SK-N-MC (cell line): ENCODE results near the gene PSEN1.
A peak's percentile ranks its signal among the peaks of the same experiment; 100 is the strongest.
"Not testable (repeated sequence)": the region's sequence is repeated elsewhere in the genome, so short reads cannot be mapped to it uniquely, and the experiment has no call there.

ENCODE experiments used
- DNase-seq: peaks from one replicate; pipeline ENCODE4 v3.0.0-alpha.2; 2011; ENCODE audit warnings: low read depth, low spot score
- H3K27ac ChIP-seq: fragments of 200-600 bp; sonication (generic); 2 replicates; pipeline ENCODE4 v1.5.1; 2016; ENCODE audit warnings: mixed run types
- H3K36me3 ChIP-seq: fragments of 200-600 bp; sonication (generic); 2 replicates; pipeline ENCODE4 v1.6.1; 2017; ENCODE audit warnings: antibody characterized with exemption, low read length, mixed read lengths; ENCODE audit not compliant: insufficient read depth
- H3K4me3 ChIP-seq: fragments of 200-600 bp; sonication (generic); 2 replicates; pipeline ENCODE4 v1.5.1; 2016
- H3K9ac ChIP-seq: fragments of 200-600 bp; sonication (generic); 2 replicates; pipeline ENCODE4 v1.8.0; 2017; ENCODE audit warnings: mixed run types, mixed read lengths; ENCODE audit not compliant: insufficient read length
- H3K9me3 ChIP-seq: fragments of 200-600 bp; sonication (generic); 2 replicates; pipeline ENCODE4 v1.6.1; 2017; ENCODE audit warnings: low read depth, mild to moderate bottlenecking, antibody characterized with exemption, low read length, moderate library complexity, mixed read lengths
- EZH2 ChIP-seq: fragments of 200-600 bp; sonication (generic); IDR thresholded peaks from one replicate; pipeline ENCODE4 v1.6.1; 2017; ENCODE audit warnings: antibody characterized with exemption
- FOXP2 ChIP-seq: optimal IDR thresholded peaks from 2 replicates; pipeline ENCODE3; 2011; ENCODE audit warnings: mild to moderate bottlenecking, moderate library complexity; ENCODE audit not compliant: insufficient read depth; ENCODE audit errors: extremely low read length, control extremely low read depth
- POLR2AphosphoS5 ChIP-seq: IDR thresholded peaks from 2 replicates; pipeline ENCODE4 v1.6.1; 2012; ENCODE audit warnings: mild to moderate bottlenecking, low read depth, low read length, borderline replicate concordance

The PSEN1 gene

GRCh38 chr14:73170686-73171085 is 34.4 kb downstream of the PSEN1 start:
- peaks cover 37% of the 10 kb centered on the region for H3K36me3 ChIP-seq
- no peak for DNase-seq
- H3K4me3 ChIP-seq = no peak overlapping the region
- no peak overlapping the region for H3K27ac ChIP-seq
- TF ChIP-seq EZH2 = no peak
- no peak for TF ChIP-seq POLR2AphosphoS5
- TF ChIP-seq FOXP2 = no peak
- H3K9me3 ChIP-seq = no peaks in the 10 kb centered on the region
- no peak overlapping the region for H3K9ac ChIP-seq

DNA sequence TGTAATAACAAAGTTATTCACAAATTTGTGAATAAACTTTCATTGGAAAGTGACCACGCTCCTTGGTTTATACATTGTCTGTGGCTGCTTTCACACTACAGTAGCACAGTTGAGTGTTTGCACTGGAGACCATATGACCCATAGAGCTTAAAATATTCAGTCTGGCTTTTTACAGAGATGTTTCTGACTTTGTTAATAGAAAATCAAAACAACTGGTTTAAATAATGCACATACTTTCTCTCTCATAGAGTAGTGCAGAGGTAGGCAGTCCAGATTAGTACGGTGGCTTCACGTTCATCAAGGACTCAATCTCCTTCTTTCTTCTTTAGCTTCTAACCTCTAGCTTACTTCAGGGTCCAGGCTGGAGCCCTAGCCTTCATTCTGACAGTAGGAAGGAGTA is 36.2 kb downstream of the PSEN1 start:
- no peak overlapping the region for H3K9ac ChIP-seq
- no peak for DNase-seq
- TF ChIP-seq POLR2AphosphoS5 (no peak), FOXP2 (no peak), EZH2 (no peak)
- H3K4me3 ChIP-seq = no peak overlapping the region
- H3K9me3 ChIP-seq = no peaks in the 10 kb centered on the region
- peaks cover 37% of the 10 kb centered on the region for H3K36me3 ChIP-seq
- no peak overlapping the region for H3K27ac ChIP-seq

- Histone ChIP-seq H3K4me3 (no peak overlapping the region), H3K9me3 (no peaks in the 10 kb centered on the region), H3K9ac (no peak overlapping the region), H3K27ac (no peak overlapping the region), H3K36me3 (peaks cover 37% of the 10 kb centered on the region)
- no peak for TF ChIP-seq FOXP2
- TF ChIP-seq POLR2AphosphoS5 = no peak
- TF ChIP-seq EZH2 = no peak
- peak; percentile 44 for DNase-seq
Observed at GRCh38 chr14:73173092-73173735, 36.9 kb downstream of the PSEN1 start.

- no peak overlapping the region for H3K9ac ChIP-seq
- no peak for TF ChIP-seq EZH2
- TF ChIP-seq POLR2AphosphoS5 = no peak
- TF ChIP-seq FOXP2 = no peak
- no peak overlapping the region for H3K27ac ChIP-seq
- DNase-seq = no peak
- no peak overlapping the region for H3K4me3 ChIP-seq
- peaks cover 30% of the 10 kb centered on the region for H3K36me3 ChIP-seq
- no peaks in the 10 kb centered on the region for H3K9me3 ChIP-seq
Observed at GRCh38 chr14:73176685-73177084, 40.4 kb downstream of the PSEN1 start.

DNA sequence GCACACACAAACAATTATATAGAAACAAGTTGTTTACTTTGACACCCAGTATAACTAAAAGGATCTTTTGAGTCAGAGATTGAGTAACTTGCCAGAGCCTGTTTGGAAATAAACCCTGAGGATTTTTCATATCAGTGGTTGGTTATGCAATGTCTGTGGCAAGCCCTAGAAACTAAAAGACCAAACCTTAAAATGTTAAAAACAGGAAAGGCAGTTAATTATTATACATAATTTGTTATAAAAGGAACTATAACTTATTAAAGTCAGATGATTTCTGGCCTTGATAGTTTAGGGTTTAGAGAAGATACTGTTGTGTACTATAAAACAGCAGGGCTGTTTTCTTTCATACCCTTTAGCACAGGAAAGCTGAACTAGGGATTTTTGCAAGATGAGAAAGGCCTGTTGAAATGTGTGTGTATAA is 44.1 kb downstream of the PSEN1 start:
- Histone ChIP-seq H3K9ac (no peak overlapping the region), H3K4me3 (peak overlapping the region; percentile 41; the same call in 1 of the 2 replicates), H3K36me3 (peaks cover 5% of the 10 kb centered on the region), H3K9me3 (no peaks in the 10 kb centered on the region), H3K27ac (peak overlapping the region; percentile 85)
- peak; percentile 86 for DNase-seq
- no peak for TF ChIP-seq EZH2
- TF ChIP-seq FOXP2 = peak; percentile 91
- peak; percentile 50; the same call in 1 of the 2 replicates for TF ChIP-seq POLR2AphosphoS5

- Histone ChIP-seq H3K4me3 (peak overlapping the region; percentile 32; the same call in 1 of the 2 replicates), H3K27ac (peak overlapping the region; percentile 85)
- not testable (repeated sequence) for H3K36me3 ChIP-seq, H3K9ac ChIP-seq, DNase-seq, H3K9me3 ChIP-seq
Observed at GRCh38 chr14:73180969-73181368, 44.7 kb downstream of the PSEN1 start.

- no peak overlapping the region for H3K4me3 ChIP-seq
- no peak for TF ChIP-seq FOXP2
- no peak for TF ChIP-seq POLR2AphosphoS5
- no peak for TF ChIP-seq EZH2
- peaks cover 1% of the 10 kb centered on the region for H3K36me3 ChIP-seq
- no peaks in the 10 kb centered on the region for H3K9me3 ChIP-seq
- no peak overlapping the region for H3K27ac ChIP-seq
- no peak overlapping the region for H3K9ac ChIP-seq
- no peak for DNase-seq
Observed at GRCh38 chr14:73188501-73188911, 52.2 kb downstream of the PSEN1 start.

- no peak for DNase-seq
Observed at GRCh38 chr14:73189651-73190050, 53.3 kb downstream of the PSEN1 start.

DNA sequence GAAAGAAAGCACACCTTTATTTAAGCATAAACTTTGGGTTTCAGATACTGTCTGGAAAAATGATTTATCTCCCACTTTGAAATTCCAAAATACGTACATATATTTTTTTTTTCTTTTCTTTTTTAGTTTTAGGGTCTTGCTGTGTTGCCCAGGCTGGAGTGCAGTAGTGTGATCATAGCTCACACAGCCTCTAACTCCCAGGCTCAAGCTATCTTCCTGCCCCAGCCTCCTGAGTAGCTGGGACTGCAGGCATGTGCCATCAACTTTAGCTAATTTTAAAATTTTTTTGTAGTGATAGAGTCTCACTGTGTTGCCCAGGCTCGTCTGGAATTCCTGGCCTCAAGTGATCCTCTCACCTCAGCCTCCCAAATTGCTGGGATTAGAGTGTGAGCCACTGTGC is 55.1 kb downstream of the PSEN1 start:
- no peak for DNase-seq
- H3K36me3 ChIP-seq = peaks cover 10% of the 10 kb centered on the region
- H3K9me3 ChIP-seq = no peaks in the 10 kb centered on the region
- H3K4me3 ChIP-seq = no peak overlapping the region
- H3K27ac ChIP-seq = no peak overlapping the region
- H3K9ac ChIP-seq = no peak overlapping the region
- TF ChIP-seq POLR2AphosphoS5 = no peak
- TF ChIP-seq FOXP2 = no peak
- TF ChIP-seq EZH2 = no peak

More at GRCh38 chr14:73189651-73190050, 53.3 kb downstream of the PSEN1 start:
- no peak overlapping the region for H3K9ac ChIP-seq
- H3K9me3 ChIP-seq = no peaks in the 10 kb centered on the region
- peaks cover 4% of the 10 kb centered on the region for H3K36me3 ChIP-seq
- no peak overlapping the region for H3K27ac ChIP-seq
- H3K4me3 ChIP-seq = no peak overlapping the region
- TF ChIP-seq EZH2 (no peak), FOXP2 (no peak), POLR2AphosphoS5 (no peak)

DNA sequence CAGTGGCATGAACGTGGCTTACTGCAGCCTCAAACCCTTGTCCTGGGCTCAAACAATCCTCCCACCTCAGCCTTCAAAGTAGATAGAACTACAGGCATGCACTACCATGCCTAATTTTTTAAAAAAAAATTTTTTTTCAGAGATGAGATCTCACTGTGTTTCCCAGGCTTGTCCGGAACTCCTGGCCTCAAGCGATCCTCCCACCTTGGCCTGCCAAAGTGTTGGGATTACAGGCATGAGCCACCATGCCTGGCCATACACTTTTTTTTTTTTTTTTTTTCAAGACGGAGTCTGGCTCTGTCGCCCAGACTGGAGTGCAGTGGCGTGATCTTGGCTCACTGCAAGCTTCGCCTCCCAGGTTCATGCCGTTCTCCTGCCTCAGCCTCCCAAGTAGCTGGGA is 58.0 kb downstream of the PSEN1 start:
- not testable (repeated sequence) for DNase-seq, H3K4me3 ChIP-seq, H3K27ac ChIP-seq, H3K9ac ChIP-seq, H3K9me3 ChIP-seq
- H3K36me3 ChIP-seq = peaks cover 18% of the 10 kb centered on the region
